NCI-H460 (cell line): Measurements from ENCODE around the gene ANO10. TPM values are rescaled to one million over a fixed set of nuclear protein-coding genes. Genes with fewer than 3 reads are reported as not detected.
"Not testable (repeated sequence)": the region's sequence is repeated elsewhere in the genome, so short reads cannot be mapped to it uniquely, and the experiment has no call there.

ENCODE experiments used
- DNase-seq: peaks from one replicate; pipeline ENCODE4 v3.0.0-alpha.2; 2016; ENCODE audit warnings: low read depth; ENCODE audit errors: extremely low read depth
- total RNA-seq: library from RNA; depleted of rRNA; stranded (reverse); fragments of >200 nt; shearing (Covaris generic); gene quantifications from 2 replicates; pipeline ENCODE4 v1.2.3, GENCODE V29; 2014

The ANO10 gene
- total RNA-seq, 1 experiment from 2014 or later, result 11.1 TPM

DNA sequence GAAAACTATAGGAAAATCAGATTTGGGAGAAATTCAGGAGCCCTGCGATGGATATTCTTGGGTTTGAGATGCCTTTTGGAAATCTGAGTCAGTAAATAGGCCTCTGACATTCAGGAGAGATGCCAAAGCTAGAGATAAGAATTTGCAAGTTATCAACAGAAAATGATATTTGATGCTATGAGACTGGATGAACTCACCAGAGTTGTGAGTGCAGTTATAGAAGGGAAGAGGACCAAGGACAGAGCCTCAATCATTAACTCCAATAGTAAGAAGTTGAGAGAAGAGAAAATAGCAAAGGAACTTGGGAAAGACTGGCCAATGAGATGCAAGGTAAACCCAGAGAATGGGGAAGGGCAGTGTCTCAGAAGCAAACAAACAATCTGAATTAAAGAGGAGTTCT, 7.9 kb upstream of the ANO10 start:
- DNase-seq, result no peak

GRCh38 chr3:43629257-43629656, 7.4 kb upstream of the ANO10 start:
- DNase-seq, result no peak

DNA sequence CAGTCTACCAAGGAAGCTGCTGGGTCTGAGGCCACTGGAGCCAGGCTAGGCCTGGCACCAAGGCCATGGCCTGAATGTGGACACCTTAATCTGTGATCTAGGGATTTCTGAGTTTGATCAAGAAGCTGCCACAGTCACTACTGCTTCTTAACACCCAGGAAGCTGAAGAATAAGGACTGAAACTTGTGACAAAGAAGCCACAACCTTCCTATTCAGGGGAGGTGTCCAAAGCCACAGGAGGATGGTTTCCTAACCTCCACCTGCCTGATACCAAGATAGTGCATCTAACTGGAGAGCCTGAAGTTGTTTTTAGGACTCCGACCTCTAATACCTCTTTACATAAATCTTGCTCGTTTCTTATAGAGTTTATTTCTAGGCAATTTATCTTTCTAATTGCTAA, 5.5 kb upstream of the ANO10 start:
- DNase-seq, result no peak

- DNase-seq, result no peak
Observed at GRCh38 chr3:43624619-43625305, 3.0 kb upstream of the ANO10 start.

- DNase-seq, result no peak
Observed at GRCh38 chr3:43620831-43621655, 768 bp downstream of the ANO10 start.

DNA sequence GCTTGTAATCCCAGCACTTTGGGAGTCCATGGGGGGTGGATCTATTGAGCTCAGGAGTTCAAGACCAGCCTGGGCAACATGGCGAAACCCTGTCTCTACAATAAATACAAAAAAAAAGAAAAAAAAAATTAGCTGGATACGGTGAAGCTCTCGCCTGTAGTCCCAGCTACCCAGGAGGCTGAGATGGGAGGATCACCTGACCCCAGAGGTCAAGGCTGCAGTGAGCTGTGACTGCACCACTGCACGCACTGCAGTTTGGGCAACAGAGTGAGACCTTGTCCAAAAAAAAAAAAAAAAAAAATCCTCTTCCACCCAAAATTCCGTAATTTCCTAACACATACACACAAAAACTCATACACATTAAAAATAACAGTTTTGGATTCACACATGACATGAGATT, 2.2 kb downstream of the ANO10 start:
- DNase-seq, result no peak

GRCh38 chr3:43618142-43618541, 3.7 kb downstream of the ANO10 start:
- DNase-seq, result no peak

DNA sequence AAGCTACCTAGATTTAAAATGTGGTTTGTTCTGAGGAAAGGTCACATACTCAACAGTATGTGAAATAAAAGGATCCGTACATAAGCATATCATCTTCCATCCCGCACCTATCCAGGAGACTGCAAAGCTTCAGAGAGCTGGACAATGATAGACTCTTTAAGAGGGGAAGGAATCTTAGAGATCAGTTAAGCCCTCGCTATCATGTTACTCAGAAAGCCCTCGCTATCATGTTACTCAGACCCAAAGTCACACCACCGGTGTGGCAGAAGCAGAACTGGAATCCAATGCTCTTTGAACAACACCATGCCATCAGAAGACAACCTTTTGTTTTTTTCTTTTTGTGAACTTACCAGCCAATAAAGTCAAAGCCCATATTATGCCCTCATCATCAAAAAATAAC, 5.8 kb downstream of the ANO10 start:
- no peak for DNase-seq

GRCh38 chr3:43615133-43615532, 6.7 kb downstream of the ANO10 start:
- DNase-seq, result no peak

DNA sequence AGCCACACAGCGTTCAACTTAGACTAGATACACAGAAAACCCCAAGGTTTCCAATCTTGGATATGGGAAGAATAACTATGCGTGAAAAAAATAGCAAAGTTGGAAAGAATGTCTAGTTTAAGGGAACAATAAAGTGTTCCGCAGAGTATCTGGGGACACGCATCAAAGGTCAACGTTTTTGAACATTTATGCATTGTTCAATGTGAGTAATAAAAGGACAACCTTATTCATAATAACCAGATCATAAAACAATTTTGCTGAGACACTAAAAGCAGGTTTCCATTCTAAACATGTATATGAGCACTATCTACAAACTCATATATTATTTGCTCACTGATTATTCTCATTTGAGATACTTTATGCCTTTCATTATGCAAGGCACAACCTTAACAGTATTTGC, 7.8 kb downstream of the ANO10 start:
- DNase-seq, result no peak

- no peak for DNase-seq
Observed at GRCh38 chr3:43612419-43612818, 9.4 kb downstream of the ANO10 start.

DNA sequence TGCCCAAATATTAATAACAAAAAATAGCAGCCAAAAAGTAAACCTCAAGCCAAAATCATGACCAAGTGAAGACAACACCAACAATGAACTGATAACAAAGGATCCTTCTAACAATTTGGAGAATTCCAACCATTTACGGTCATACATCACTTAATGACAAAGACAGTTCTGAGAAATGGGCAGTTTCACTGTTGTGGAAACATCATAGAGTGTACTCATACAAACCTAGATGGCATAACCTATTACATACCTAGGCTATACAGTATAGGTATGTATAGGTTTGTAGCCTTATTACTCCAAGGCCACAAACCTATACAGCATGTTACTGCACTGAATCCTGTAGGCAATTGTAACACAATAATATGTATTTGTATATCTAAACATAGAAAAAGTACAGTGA, 12.4 kb downstream of the ANO10 start:
- no peak for DNase-seq

DNA sequence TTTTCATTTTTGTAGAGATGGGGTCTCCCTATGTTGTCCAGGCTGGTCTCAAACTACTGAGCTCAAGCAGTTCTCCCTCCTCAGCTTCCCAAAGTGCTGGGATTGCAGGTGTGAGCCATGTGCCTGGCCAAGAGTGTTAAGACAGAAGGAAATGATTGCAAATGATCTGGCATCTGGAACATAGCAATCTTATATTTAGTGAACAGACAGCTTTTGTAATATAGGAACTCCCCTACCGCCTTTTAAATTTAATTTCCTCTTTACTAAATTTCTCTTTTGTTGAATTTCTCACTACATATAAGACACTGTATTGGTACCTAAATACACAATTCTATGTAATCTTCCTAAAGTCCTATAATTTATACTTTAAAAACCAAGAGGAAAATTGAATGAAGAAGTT, 13.1 kb downstream of the ANO10 start:
- no peak for DNase-seq

DNA sequence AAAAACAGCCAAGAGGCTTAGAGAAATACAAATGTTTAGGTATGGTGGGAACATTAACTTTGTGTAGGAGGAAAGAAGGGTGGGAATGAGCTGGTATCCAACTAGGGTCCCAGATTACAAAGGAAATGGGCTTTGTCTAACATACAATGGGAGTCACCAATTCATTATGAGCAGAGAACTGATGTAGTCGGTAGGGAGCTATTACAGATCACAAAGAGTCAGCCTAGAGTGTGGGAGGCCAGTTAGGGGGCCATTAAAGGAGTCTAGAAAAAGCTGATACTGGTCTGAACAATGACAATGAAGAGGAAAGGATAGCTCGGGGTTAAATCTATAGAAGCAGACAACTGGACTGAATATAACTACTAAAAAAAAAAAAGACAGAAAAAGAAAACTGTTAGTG, 15.5 kb downstream of the ANO10 start:
- DNase-seq, result no peak

- not testable (repeated sequence) for DNase-seq
Observed at GRCh38 chr3:43599959-43600358, 21.9 kb downstream of the ANO10 start.

- no peak for DNase-seq
Observed at GRCh38 chr3:43597961-43598360, 23.9 kb downstream of the ANO10 start.

GRCh38 chr3:43596178-43596577, 25.6 kb downstream of the ANO10 start:
- not testable (repeated sequence) for DNase-seq

DNA sequence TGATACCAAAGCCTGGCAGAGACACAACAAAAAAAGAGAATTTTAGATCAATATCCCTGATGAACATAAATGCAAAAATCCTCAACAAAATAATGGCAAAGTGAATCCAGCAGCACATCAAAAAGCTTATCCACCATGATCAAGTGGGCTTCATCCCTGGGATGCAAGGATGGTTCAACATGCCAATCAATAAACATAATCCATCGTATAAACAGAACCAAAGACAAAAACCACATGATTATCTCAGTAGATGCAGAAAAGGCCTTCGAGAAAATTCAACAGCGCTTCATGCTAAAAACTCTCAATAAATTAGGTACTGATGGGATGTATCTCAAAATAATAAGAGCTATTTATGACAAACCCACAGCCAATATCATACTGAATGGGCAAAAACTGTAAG, 26.5 kb downstream of the ANO10 start:
- not testable (repeated sequence) for DNase-seq

GRCh38 chr3:43593588-43593987, 28.2 kb downstream of the ANO10 start:
- DNase-seq, result not testable (repeated sequence)

DNA sequence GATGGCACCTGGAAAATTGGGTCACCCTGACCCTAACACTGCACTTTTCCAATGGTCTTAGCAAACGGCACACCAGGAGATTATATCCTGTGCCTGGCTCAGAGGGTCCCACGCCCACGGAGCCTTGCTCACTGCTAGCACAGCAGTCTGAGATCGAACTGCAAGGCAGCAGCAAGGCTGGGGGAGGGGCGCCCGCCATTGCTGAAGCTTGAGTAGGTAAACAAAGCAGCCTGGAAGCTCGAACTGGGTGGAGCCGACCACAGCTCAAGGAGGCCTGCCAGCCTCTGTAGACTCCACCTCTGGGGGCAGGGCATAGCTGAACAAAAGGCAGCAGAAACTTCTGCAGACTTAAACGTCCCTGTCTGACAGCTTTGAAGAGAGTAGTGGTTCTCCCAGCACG, 29.9 kb downstream of the ANO10 start:
- not testable (repeated sequence) for DNase-seq

DNA sequence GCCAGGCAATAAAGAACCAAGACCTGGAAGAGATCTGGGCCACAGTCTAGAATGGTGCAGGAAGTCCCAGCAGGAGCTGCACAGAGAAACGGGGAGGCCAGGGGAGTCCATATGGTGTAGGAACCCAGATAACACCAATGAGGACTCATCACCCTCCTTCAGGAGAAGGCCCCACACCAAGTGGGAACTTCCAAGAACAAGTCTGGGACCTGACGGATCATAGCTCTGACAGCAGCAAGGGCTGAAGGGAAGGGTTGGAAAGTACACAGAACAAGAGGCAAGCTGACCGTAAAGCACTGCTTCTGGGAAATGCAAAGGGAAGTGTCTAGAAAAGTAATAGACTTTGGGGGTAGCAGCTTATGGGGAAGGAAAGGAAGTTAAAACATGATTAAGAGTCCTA, 34.5 kb downstream of the ANO10 start:
- no peak for DNase-seq
